AG04450 (cell line): ENCODE measurements around the gene IL9. TPM values are rescaled to one million over a fixed set of nuclear protein-coding genes. Genes with fewer than 3 reads are reported as not detected.

Source experiments
- CTCF ChIA-PET: fragments of 300-600, 350-600 bp; formaldehyde crosslinking; extraction: SDS; loops from one replicate; lab custom pipeline; 2022; ENCODE audit warnings: antibody characterized with exemption, inconsistent platforms; lab: Charles Lee
- POLR2A ChIA-PET: fragments of 350-600 bp; formaldehyde crosslinking; extraction: SDS; loops from one replicate; lab custom pipeline; 2021; ENCODE audit warnings: antibody characterized with exemption, inconsistent platforms; lab: Yijun Ruan, JAX
- DNase-seq: peaks from one replicate; pipeline ENCODE4 v3.0.0-alpha.2; 2011; ENCODE audit warnings: low read depth, low spot score
- H3K27ac ChIP-seq: one replicate; pipeline ENCODE4 v1.5.1; 2012; ENCODE audit warnings: low read depth, low read length, control low read depth
- H3K27me3 ChIP-seq: one replicate; pipeline ENCODE4 v1.6.0; 2012; ENCODE audit warnings: low read length; ENCODE audit not compliant: control insufficient read depth, insufficient read depth
- H3K4me3 ChIP-seq: 2 replicates; pipeline ENCODE4 v1.5.1; 2011; ENCODE audit warnings: mild to moderate bottlenecking, low read depth, low read length, control low read depth
- H3K9me3 ChIP-seq: 2 replicates; pipeline ENCODE4 v1.5.1; 2012; ENCODE audit warnings: low read length; ENCODE audit not compliant: control insufficient read depth, insufficient read depth
- CTCF ChIP-seq: IDR thresholded peaks from 2 replicates; pipeline ENCODE4 v1.5.1; 2011; ENCODE audit warnings: low read depth, low read length, control low read depth, inconsistent platforms
- polyA plus RNA-seq: library from polyadenylated mRNA; depleted of rRNA; stranded (reverse); fragments of >200 nt; gene quantifications from 2 replicates; pipeline ENCODE4 v1.2.3, GENCODE V29; 2011; rRNA removed

IL9 gene
- polyA plus RNA-seq, 1 experiment, result not detected

DNA sequence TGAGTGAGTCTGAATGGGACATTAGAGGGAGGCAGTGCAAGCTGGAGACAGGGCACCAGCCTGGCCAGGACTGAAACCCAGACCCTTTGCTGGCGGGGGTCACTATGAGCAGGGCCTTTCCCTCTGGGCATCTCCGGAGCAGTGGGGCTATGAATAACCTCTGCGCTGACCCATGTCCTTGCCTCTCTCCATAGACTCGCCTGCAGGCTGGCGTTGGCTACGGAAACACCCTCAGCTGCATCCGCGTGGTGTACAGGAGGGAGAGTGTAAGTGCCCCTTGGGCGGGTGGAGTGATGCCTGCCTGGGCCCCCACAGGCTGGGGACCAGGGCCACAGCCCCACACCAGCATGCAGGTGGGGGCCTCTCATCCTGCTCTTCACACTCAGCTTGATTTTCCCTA lies 45.4 kb downstream of the IL9 start:
- ChIA-PET CTCF (no interaction called here), POLR2A (no interaction called here)
- Histone ChIP-seq H3K9me3 (no peaks in the 10 kb centered on the region), H3K27ac (no peak overlapping the region), H3K27me3 (no peaks in the 10 kb centered on the region), H3K4me3 (no peak overlapping the region)
- TF ChIP-seq CTCF, result no peak
- DNase-seq, result no peak

GRCh38 chr5:135847976-135848375 lies 47.7 kb downstream of the IL9 start:
- ChIA-PET POLR2A (no interaction called here), CTCF (no interaction called here)
- no peaks in the 10 kb centered on the region for H3K27me3 ChIP-seq
- TF ChIP-seq CTCF, result no peak
- no peak for DNase-seq
- no peak overlapping the region for H3K4me3 ChIP-seq
- H3K9me3 ChIP-seq, result no peaks in the 10 kb centered on the region
- H3K27ac ChIP-seq, result no peak overlapping the region

DNA sequence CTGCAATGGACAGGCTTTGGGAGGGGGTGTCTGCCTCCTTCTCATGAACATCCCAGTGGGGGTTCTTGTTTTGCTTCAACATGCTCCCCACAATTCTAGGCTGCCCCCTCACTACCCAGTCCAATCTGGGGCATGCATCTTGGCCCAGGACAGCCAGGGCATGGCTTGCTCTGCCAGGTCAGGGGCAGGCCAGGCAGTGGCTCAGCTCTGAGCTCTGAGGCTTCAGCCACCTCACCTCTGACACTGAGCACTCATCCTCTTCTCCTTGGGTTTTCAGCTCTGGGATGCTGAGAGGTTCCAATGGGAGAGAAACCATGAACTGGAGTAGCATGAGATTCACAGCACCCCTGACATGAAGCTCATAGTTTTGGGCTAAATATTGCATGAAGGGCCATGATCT lies 49.3 kb downstream of the IL9 start:
- no peak overlapping the region for H3K4me3 ChIP-seq
- POLR2A ChIA-PET, result no interaction called here
- no peaks in the 10 kb centered on the region for H3K27me3 ChIP-seq
- H3K27ac ChIP-seq, result no peak overlapping the region
- no peak for TF ChIP-seq CTCF
- no peaks in the 10 kb centered on the region for H3K9me3 ChIP-seq
- CTCF ChIA-PET, result interaction anchor here (1.0 kb wide), 1 partner anchor 16 kb away, joined by 3 read pairs; no protein-coding TSS in a partner anchor
- DNase-seq, result no peak

DNA sequence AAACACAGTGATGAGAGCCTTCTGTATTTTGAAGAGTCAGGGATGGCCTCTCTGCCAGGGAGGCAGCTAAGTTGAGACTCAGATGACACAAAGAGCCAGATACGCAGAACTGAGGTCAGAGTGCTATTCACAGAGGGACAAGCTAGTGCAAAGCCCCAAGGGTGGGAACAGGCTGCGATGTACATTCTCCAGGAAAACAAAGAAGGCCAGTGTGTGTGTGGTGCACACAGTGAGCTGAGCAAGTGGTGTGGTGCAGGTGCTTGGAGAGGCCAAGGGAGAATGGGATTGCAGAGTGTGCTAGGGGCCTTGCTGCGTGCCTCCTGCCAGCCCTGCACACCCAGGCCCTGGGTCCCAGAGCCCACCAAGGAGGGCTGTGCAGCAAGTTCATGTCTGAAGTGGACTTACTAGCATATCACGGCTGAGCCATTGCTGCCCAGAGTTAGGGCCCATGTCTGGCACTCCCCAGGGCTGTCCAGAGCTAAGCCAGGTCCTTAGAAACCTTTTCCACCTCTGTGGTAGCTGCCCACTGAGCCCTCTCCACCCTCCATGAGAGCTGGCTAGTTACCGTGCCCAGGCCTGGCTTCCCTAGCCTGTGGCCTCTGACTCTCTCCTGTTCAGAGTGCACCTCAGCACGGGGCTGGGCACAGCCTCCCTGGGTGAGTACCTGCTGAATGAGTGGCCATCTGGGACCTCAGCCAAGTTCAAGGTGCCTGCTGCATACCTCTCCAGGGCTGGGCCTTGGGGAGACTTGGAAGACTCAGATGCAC lies 51.9 kb downstream of the IL9 start:
- Histone ChIP-seq H3K9me3 (no peaks in the 10 kb centered on the region), H3K27me3 (no peaks in the 10 kb centered on the region), H3K27ac (no peak overlapping the region), H3K4me3 (no peak overlapping the region)
- ChIA-PET POLR2A (no interaction called here), CTCF (no interaction called here)
- no peak for TF ChIP-seq CTCF
- no peak for DNase-seq

- Histone ChIP-seq H3K27me3 (no peaks in the 10 kb centered on the region), H3K4me3 (no peak overlapping the region), H3K27ac (no peak overlapping the region), H3K9me3 (no peaks in the 10 kb centered on the region)
- TF ChIP-seq CTCF, result no peak
- DNase-seq, result no peak
- ChIA-PET CTCF (no interaction called here), POLR2A (no interaction called here)
Observed at GRCh38 chr5:135842737-135843136, 52.9 kb downstream of the IL9 start.

Other genes starting within 250 kb of the IL9 start
- gene SLC25A48, start 61.2 kb downstream of the IL9 start, polyA plus RNA-seq, result not detected in 2 replicates
- gene LECT2, start 59.1 kb upstream of the IL9 start, polyA plus RNA-seq, result not detected in 2 replicates
- gene TGFBI, start 133.1 kb upstream of the IL9 start, polyA plus RNA-seq, result 2,219 and 2,576 TPM in 2 replicates
- gene SMAD5, start 237.0 kb upstream of the IL9 start, polyA plus RNA-seq, result 66.1 and 98.3 TPM in 2 replicates